HG03280 (cell line): ENCODE data around the gene CDYL.

Experiments used
- ATAC-seq: cut with Tn5 transposase; IDR thresholded peaks from one replicate; pipeline ENCODE4 v1.9.1; 2021; ENCODE audit warnings: mild to moderate bottlenecking, moderate library complexity; ENCODE audit not compliant: unreplicated experiment

CDYL gene

GRCh38 chr6:4929097-4929718 lies 153.0 kb downstream of the CDYL start:
- no peak for ATAC-seq

- ATAC-seq = no peak
These were observed 154.0 kb downstream of the CDYL start for GRCh38 chr6:4930025-4930691.

DNA sequence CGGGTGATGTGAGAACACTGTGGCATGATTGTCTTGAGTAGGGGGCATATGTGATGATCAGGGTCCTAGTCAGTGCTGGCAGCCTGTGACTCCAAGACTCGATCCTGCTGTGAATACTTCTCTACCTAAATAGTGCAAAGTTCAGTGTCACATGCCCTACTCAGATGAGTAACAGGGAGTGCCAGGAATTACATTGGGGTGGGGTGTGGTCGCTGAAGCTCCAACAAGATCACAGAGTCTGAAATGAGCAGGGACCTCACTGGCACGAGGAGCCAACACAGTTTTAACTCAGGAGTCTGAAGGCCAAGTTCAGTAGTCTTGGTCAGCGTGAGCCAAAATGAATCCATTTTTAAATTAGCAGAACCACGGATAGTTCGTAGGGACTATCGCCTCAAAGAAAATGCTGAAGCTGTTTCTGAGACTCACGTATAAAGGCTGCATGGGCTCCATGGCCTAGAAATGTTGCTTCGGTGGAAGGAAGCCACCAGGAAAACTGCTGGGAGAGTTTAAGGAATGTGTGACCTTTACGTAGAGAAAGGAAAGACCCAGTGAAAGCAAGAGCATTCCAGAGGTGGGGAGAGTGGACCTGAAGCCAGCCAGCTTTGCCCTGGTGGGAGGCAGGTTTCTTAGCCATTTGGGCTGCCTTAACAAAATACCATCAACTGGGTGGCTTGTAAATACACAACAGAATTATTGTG lies 155.5 kb downstream of the CDYL start:
- no peak for ATAC-seq

- ATAC-seq = no peak
These were observed 156.2 kb downstream of the CDYL start for GRCh38 chr6:4932228-4932903.

- ATAC-seq = no peak
These were observed 159.3 kb downstream of the CDYL start for GRCh38 chr6:4935486-4935885.

GRCh38 chr6:4935975-4936680 lies 159.9 kb downstream of the CDYL start:
- ATAC-seq = no peak

DNA sequence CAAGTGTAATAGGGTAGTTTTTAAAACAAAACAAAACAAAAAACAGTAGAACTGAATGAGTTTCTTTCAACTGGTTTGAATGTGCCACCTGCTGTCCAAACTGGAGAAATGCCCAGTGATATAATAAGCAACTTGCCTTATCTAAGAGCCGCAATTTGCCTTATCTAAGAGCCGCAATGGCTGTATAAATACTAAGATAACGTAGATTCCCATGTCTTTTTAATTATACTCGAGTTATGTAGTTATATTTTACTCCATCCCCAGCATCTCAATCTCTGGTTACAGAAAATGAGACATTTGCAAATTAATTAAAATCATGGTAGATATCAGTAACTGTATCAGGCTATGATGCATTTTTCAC lies 160.5 kb downstream of the CDYL start:
- ATAC-seq = no peak

DNA sequence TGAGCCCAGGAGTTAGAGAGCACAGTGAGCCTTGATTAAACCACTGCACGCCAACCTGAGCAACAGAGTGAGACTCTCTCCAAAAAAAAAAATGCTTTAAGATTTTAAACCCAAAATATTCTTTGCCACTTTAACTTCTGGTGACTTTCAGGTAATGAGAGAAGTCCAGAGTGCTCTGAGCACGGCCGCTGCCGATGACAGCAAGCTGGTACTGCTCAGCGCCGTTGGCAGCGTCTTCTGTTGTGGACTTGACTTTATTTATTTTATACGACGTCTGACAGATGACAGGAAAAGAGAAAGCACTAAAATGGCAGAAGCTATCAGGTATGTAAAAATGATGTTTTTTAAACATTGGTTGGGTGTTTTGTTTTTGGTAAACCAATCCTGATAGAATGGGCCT lies 161.2 kb downstream of the CDYL start:
- ATAC-seq = no peak

GRCh38 chr6:4939241-4939640 lies 163.0 kb downstream of the CDYL start:
- ATAC-seq = no peak

GRCh38 chr6:4940416-4940815 lies 164.2 kb downstream of the CDYL start:
- ATAC-seq = no peak

- peak; percentile 73 for ATAC-seq
These were observed 165.8 kb downstream of the CDYL start for GRCh38 chr6:4941782-4942672.

DNA sequence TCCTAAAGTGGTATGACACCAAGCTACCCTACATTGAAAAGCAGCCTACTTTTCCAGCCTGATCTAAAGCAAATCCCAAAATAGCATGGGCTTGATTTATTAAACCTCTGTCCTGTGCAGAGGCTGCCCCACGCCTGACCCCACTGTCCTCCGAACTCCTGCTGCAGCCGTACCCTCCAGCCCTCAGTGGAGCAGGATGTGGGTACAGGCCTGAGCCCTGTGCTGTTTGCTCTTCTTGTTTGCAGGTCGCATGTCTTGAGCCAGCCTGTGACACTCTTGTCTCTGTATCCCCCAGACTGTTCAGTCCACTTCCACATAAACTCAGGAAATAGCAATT lies 166.4 kb downstream of the CDYL start:
- ATAC-seq = no peak

DNA sequence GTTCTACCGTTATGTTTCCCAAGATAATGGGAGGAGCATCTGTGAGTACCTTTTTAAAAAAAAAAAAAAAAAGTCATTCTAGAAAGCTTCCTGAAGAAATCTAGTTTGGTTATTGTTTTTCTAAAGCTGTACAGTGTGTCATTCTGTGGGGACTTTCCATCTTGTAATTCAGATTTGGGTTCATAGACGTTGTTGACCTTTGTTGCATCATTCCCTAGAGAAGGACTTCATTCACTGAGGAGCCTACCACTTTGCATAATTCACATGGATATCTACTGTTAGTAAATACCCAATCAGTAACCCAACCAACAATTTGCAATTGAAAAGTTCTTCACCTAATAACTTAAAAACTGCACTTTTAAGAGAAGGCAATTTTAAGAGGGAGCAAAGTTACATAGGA lies 167.5 kb downstream of the CDYL start:
- ATAC-seq = no peak

GRCh38 chr6:4944325-4944724 lies 168.1 kb downstream of the CDYL start:
- no peak for ATAC-seq

DNA sequence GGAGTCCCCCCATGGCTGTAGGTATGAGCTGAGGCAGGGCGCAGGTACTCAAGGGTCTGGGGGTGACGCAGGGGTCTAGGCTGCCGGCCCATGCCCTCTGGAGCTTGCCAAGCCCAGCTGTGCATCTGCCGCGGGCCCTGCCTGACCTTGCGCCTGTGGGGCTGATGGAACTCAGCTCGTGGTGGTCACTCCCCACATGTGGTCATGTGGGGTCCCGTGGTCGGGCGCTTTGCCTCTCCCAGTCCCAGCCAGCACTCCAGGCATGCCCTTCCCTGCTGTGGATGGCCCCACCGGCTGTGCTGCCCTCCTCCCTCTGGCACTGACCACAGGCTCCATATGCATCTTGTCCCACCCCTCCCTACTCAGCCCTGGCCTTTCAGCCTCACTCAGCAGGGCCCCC lies 170.3 kb downstream of the CDYL start:
- no peak for ATAC-seq

DNA sequence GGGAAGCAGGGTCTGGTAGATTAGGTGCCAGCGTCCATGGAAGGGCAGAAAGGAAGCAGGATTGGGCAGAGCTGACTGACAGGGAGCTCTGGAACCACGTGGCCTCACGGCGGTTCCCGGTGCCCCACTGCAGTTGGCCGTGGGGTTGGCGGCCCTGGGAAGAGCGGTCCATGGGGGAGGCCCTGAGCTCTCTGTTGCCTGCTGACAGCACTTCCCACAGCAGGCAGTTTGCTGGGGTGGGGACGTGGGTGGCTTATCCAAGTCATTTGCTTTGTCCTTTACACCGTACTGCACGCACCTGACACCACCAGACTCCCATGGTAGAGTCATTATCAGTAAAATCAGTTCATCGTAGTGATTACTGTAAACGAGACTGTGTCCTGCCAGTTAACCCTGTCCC lies 171.5 kb downstream of the CDYL start:
- no peak for ATAC-seq

GRCh38 chr6:4948781-4949450 lies 172.7 kb downstream of the CDYL start:
- ATAC-seq = no peak

- ATAC-seq = no peak
These were observed 173.9 kb downstream of the CDYL start for GRCh38 chr6:4950076-4950475.

DNA sequence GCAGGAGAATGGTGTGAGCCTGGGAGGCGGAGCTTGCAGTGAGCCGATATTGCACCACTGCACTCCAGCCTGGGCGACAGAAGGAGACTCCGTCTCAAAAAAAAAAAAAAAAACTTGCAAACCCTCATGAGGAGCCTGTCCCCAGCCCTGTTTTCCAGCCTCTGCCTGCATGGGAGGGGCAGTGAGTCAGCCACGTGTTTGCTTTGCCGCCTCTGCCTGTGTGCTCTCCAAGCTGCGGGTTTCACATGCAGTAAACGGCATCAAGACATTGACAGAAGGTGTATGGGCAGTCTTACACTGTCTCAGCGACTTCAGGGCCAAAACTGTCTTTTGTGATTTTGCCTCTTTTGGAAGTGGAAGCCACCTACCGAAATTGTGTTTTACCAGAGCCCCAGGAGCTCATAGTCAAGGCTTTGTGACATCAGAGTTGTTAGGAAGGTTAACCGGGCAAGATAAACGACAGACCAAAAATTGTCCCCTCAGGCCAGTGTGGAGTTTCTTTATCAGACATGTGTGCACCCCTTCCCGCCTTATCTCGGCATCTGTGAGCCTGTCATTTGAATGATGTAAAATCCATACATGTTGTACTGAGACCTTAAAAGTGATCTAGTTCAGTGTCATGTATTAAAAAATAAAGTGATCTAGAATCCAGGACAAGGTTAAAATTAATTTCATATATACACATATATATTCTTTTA lies 174.8 kb downstream of the CDYL start:
- ATAC-seq = no peak
